MM.1S (cell line): ENCODE measurements around the gene ANKRD26.
"Not testable (repeated sequence)": the region's sequence is repeated elsewhere in the genome, so short reads cannot be mapped to it uniquely, and the experiment has no call there.

Source experiments
- DNase-seq: peaks from one replicate; pipeline ENCODE4 v3.0.0-alpha.2; 2015
- H2AFZ ChIP-seq: fragments of 300-600 bp; sonication (generic); 2 replicates; pipeline ENCODE4 v1.6.0; 2016; ENCODE audit warnings: antibody characterized with exemption, low read length
- H3F3A ChIP-seq: fragments of 300-600 bp; sonication (generic); 2 replicates; pipeline ENCODE4 v1.6.1; 2016; ENCODE audit warnings: mild to moderate bottlenecking, antibody characterized with exemption, low read length, moderate library complexity, mixed read lengths; ENCODE audit not compliant: insufficient read depth
- H3K27ac ChIP-seq: fragments of 300-600 bp; sonication (generic); 2 replicates; pipeline ENCODE4 v1.5.1; 2016; ENCODE audit warnings: mild to moderate bottlenecking, low read length
- H3K27me3 ChIP-seq: fragments of 300-600 bp; sonication (generic); replicated peaks from 2 replicates; pipeline ENCODE4 v1.6.0; 2016; ENCODE audit warnings: low read length; ENCODE audit not compliant: insufficient read depth
- H3K36me3 ChIP-seq: fragments of 300-600 bp; sonication (generic); replicated peaks from 2 replicates; pipeline ENCODE4 v1.6.1; 2016; ENCODE audit warnings: mild to moderate bottlenecking, low read length, mixed read lengths; ENCODE audit not compliant: insufficient read depth
- H3K4me1 ChIP-seq: fragments of 300-600 bp; sonication (generic); 2 replicates; pipeline ENCODE4 v1.6.1; 2016; ENCODE audit warnings: low read length, mixed read lengths
- H3K4me2 ChIP-seq: fragments of 300-600 bp; sonication (generic); 2 replicates; pipeline ENCODE4 v1.6.0; 2016; ENCODE audit warnings: low read depth, low read length
- H3K4me3 ChIP-seq: fragments of 300-600 bp; sonication (generic); 2 replicates; pipeline ENCODE4 v1.5.1; 2016; ENCODE audit warnings: low read length, mixed read lengths
- H3K79me2 ChIP-seq: fragments of 300-600 bp; sonication (generic); 2 replicates; pipeline ENCODE4 v1.6.1; 2016; ENCODE audit warnings: mixed run types, low read length, mixed read lengths
- H3K9ac ChIP-seq: fragments of 300-600 bp; sonication (generic); 2 replicates; pipeline ENCODE4 v1.6.1; 2016; ENCODE audit warnings: low read length, mixed read lengths
- H3K9me2 ChIP-seq: fragments of 300-600 bp; sonication (generic); replicated peaks from 2 replicates; pipeline ENCODE4 v1.6.1; 2016; ENCODE audit warnings: mild to moderate bottlenecking, low read length, mixed read lengths; ENCODE audit not compliant: insufficient read depth
- H3K9me3 ChIP-seq: fragments of 300-600 bp; sonication (generic); replicated peaks from 2 replicates; pipeline ENCODE4 v1.6.1; 2016; ENCODE audit warnings: mild to moderate bottlenecking, low read length, mixed read lengths; ENCODE audit not compliant: insufficient read depth
- H4K20me1 ChIP-seq: fragments of 300-600 bp; sonication (generic); 2 replicates; pipeline ENCODE4 v1.6.1; 2016; ENCODE audit warnings: mild to moderate bottlenecking, low read length, moderate library complexity, mixed read lengths; ENCODE audit not compliant: insufficient read depth
- EZH2 ChIP-seq: fragments of 300-600 bp; sonication (generic); optimal IDR thresholded peaks from 2 replicates; pipeline ENCODE3; 2017; ENCODE audit warnings: low read depth, mild to moderate bottlenecking, antibody characterized with exemption, low read length, mixed read lengths
- EZH2phosphoT487 ChIP-seq: fragments of 300-600 bp; sonication (generic); IDR thresholded peaks from 2 replicates; pipeline ENCODE4 v1.6.1; 2018; ENCODE audit warnings: antibody characterized with exemption, low read length
- TF ChIP-seq, protein P1 (sequence below): fragments of 300-600 bp; sonication (generic); IDR thresholded peaks from 2 replicates; pipeline ENCODE4 v1.5.1; 2016; ENCODE audit warnings: antibody characterized with exemption, low read length, mixed read lengths

ANKRD26 gene

DNA sequence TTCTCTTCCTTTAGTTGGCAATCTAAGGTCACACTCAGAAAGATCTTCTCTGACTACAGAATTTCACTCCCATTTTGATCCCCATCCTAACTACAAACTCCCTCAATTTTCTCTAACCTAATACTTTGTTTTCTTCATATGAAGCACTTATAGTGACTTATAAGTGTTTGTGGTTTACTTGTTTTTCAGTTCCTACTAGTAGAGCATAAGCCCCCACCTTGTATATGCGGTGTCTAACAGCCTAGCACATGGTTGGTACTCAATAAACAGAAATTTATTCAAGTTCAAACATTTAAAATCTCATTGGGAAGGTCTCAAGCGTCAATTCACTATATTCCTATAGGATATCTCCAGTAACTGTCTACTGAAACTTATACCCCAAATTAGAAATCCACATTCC, 35.2 kb downstream of the ANKRD26 start:
- Histone ChIP-seq H3K79me2 (no peaks in the 10 kb centered on the region), H3K36me3 (no peaks in the 10 kb centered on the region), H3K27ac (no peak overlapping the region), H3K4me3 (no peak overlapping the region), H3K9me2 (no peaks in the 10 kb centered on the region), H3K4me1 (no peaks in the 10 kb centered on the region), H4K20me1 (no peaks in the 10 kb centered on the region), H3K4me2 (no peak overlapping the region), H3F3A (no peaks in the 10 kb centered on the region), H3K9me3 (no peaks in the 10 kb centered on the region), H2AFZ (no peak overlapping the region), H3K9ac (no peak overlapping the region), H3K27me3 (no peaks in the 10 kb centered on the region)
- DNase-seq, result no peak
- TF ChIP-seq EZH2phosphoT487 (no peak), EZH2 (no peak)
- TF ChIP-seq, protein P1, sequence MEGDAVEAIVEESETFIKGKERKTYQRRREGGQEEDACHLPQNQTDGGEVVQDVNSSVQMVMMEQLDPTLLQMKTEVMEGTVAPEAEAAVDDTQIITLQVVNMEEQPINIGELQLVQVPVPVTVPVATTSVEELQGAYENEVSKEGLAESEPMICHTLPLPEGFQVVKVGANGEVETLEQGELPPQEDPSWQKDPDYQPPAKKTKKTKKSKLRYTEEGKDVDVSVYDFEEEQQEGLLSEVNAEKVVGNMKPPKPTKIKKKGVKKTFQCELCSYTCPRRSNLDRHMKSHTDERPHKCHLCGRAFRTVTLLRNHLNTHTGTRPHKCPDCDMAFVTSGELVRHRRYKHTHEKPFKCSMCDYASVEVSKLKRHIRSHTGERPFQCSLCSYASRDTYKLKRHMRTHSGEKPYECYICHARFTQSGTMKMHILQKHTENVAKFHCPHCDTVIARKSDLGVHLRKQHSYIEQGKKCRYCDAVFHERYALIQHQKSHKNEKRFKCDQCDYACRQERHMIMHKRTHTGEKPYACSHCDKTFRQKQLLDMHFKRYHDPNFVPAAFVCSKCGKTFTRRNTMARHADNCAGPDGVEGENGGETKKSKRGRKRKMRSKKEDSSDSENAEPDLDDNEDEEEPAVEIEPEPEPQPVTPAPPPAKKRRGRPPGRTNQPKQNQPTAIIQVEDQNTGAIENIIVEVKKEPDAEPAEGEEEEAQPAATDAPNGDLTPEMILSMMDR, result no peak

GRCh38 chr10:27052656-27053055, 47.6 kb downstream of the ANKRD26 start:
- Histone ChIP-seq H3K27ac (no peak overlapping the region), H3K9me3 (no peaks in the 10 kb centered on the region), H3K9me2 (no peaks in the 10 kb centered on the region), H3K79me2 (no peaks in the 10 kb centered on the region), H3K4me1 (no peaks in the 10 kb centered on the region), H3K4me3 (no peak overlapping the region), H3K27me3 (no peaks in the 10 kb centered on the region), H3K36me3 (no peaks in the 10 kb centered on the region), H4K20me1 (no peaks in the 10 kb centered on the region), H2AFZ (no peak overlapping the region), H3K4me2 (no peak overlapping the region), H3K9ac (no peak overlapping the region), H3F3A (no peaks in the 10 kb centered on the region)
- no peak for DNase-seq
- TF ChIP-seq EZH2 (no peak), EZH2phosphoT487 (no peak)
- TF ChIP-seq, protein P1, result no peak

DNA sequence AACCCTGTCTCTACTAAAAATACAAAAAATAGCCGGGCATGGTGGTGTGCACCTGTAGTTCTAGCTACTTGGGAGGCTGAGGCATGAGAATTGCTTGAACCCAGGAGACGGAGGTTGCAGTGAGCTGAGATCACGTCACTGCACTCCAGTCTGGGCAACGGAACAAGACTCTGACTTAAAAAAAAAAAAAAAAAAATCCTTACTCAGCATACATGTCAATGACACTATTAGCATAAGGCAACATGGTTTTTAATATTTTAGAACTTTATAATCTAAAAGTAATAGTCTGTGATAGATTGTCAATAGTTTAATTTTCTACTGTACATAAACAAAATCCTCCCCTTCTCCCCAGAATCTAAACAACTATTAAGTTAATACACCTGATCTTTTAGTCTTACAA, 55.0 kb downstream of the ANKRD26 start:
- H3K4me3 ChIP-seq, H3K4me2 ChIP-seq, H4K20me1 ChIP-seq, H3K9me3 ChIP-seq, H3K27ac ChIP-seq, H3F3A ChIP-seq, H3K27me3 ChIP-seq, H3K79me2 ChIP-seq, H3K36me3 ChIP-seq, H3K9ac ChIP-seq, H3K4me1 ChIP-seq, H3K9me2 ChIP-seq, DNase-seq, H2AFZ ChIP-seq: not testable (repeated sequence)

- H3K27ac ChIP-seq, result no peak overlapping the region
- no peaks in the 10 kb centered on the region for H3K36me3 ChIP-seq
- no peaks in the 10 kb centered on the region for H3K9me3 ChIP-seq
- no peaks in the 10 kb centered on the region for H3K9me2 ChIP-seq
- TF ChIP-seq EZH2 (no peak), EZH2phosphoT487 (no peak)
- TF ChIP-seq, protein P1, result no peak
- no peak overlapping the region for H3K4me3 ChIP-seq
- H4K20me1 ChIP-seq, result no peaks in the 10 kb centered on the region
- H3K4me1 ChIP-seq, result no peaks in the 10 kb centered on the region
- no peaks in the 10 kb centered on the region for H3K27me3 ChIP-seq
- no peak for DNase-seq
- no peak overlapping the region for H2AFZ ChIP-seq
- no peak overlapping the region for H3K4me2 ChIP-seq
- no peaks in the 10 kb centered on the region for H3F3A ChIP-seq
- H3K9ac ChIP-seq, result no peak overlapping the region
- no peaks in the 10 kb centered on the region for H3K79me2 ChIP-seq
Measured at GRCh38 chr10:27041196-27041595, 59.1 kb downstream of the ANKRD26 start.
